Ishikawa (cell line): ENCODE data around the gene MRPS34.

Experiments used
- EP300 ChIP-seq: IDR thresholded peaks from 2 replicates; pipeline ENCODE4 v1.6.1; 2012; ENCODE audit warnings: borderline replicate concordance
- MAX ChIP-seq: IDR thresholded peaks from 2 replicates; pipeline ENCODE4 v1.6.1; 2012
- TAF1 ChIP-seq: IDR thresholded peaks from 2 replicates; pipeline ENCODE4 v1.6.1; 2012; ENCODE audit warnings: low read depth, mild to moderate bottlenecking

GRCh38 chr16:1794908-1795666 lies 22.2 kb upstream of the MRPS34 start:
- TF ChIP-seq EP300 = no peak
- TF ChIP-seq MAX = no peak
- TF ChIP-seq TAF1 = no peak
